Kidney epithelial cell (primary cell): ENCODE data around the gene PRLR. TPM values are rescaled to one million over a fixed set of nuclear protein-coding genes. Genes with fewer than 3 reads are reported as not detected.

Experiments used
- DNase-seq: peaks from one replicate; pipeline ENCODE4 v3.0.0-alpha.2; 2010; ENCODE audit warnings: low read depth
- H3K27me3 ChIP-seq: 2 replicates; pipeline ENCODE4 v1.6.0; 2011; ENCODE audit warnings: low read length; ENCODE audit not compliant: control insufficient read depth, insufficient read depth
- H3K36me3 ChIP-seq: 2 replicates; pipeline ENCODE4 v1.5.1; 2011; ENCODE audit warnings: low read length; ENCODE audit not compliant: control insufficient read depth, insufficient read depth
- H3K4me3 ChIP-seq: 2 replicates; pipeline ENCODE4 v1.5.1; 2011; ENCODE audit warnings: low read depth, mild to moderate bottlenecking, control low read depth, low read length
- CTCF ChIP-seq: IDR thresholded peaks from 2 replicates; pipeline ENCODE4 v1.5.1; 2011; ENCODE audit warnings: mild to moderate bottlenecking, moderate library complexity, low read length, control low read depth, inconsistent platforms; ENCODE audit not compliant: insufficient read depth, poor library complexity, severe bottlenecking
- total RNA-seq: library from RNA; depleted of rRNA; stranded (reverse); fragments of >200 nt; gene quantifications from 2 replicates; pipeline ENCODE4 v1.2.3, GENCODE V29; 2015

Gene PRLR
- total RNA-seq, 1 donor from 2014 or later: 3.8 TPM

GRCh38 chr5:35212122-35212982 is 17.9 kb downstream of the PRLR start:
- Histone ChIP-seq H3K36me3 (no peaks in the 10 kb centered on the region), H3K27me3 (no peaks in the 10 kb centered on the region), H3K4me3 (no peak overlapping the region)
- DNase-seq: no peak
- no peak for TF ChIP-seq CTCF

- Histone ChIP-seq H3K4me3 (no peak overlapping the region), H3K27me3 (no peaks in the 10 kb centered on the region)
Measured at GRCh38 chr5:35209862-35210261, 20.4 kb downstream of the PRLR start.

GRCh38 chr5:35205606-35206005 is 24.7 kb downstream of the PRLR start:
- H3K4me3 ChIP-seq: no peak overlapping the region
- no peaks in the 10 kb centered on the region for H3K36me3 ChIP-seq
- no peak for TF ChIP-seq CTCF
- no peak for DNase-seq
- H3K27me3 ChIP-seq: no peaks in the 10 kb centered on the region

More at GRCh38 chr5:35209862-35210261, 20.4 kb downstream of the PRLR start:
- TF ChIP-seq CTCF: no peak
- H3K36me3 ChIP-seq: no peaks in the 10 kb centered on the region
- no peak for DNase-seq

- no peak for DNase-seq
- no peak for TF ChIP-seq CTCF
- Histone ChIP-seq H3K4me3 (no peak overlapping the region), H3K36me3 (no peaks in the 10 kb centered on the region), H3K27me3 (no peaks in the 10 kb centered on the region)
Measured at GRCh38 chr5:35205186-35205585, 25.1 kb downstream of the PRLR start.

- no peak overlapping the region for H3K4me3 ChIP-seq
- no peaks in the 10 kb centered on the region for H3K36me3 ChIP-seq
- DNase-seq: no peak
- TF ChIP-seq CTCF: no peak
- no peaks in the 10 kb centered on the region for H3K27me3 ChIP-seq
Measured at GRCh38 chr5:35203403-35203802, 26.9 kb downstream of the PRLR start.
